ENCODE measurements around the gene RHBDF1. TPM values are rescaled to one million over a fixed set of nuclear protein-coding genes. Genes with fewer than 3 reads are reported as not detected.
A peak's percentile ranks its signal among the peaks of the same experiment; 100 is the strongest.

RHBDF1 gene
- total RNA-seq = 86.9 TPM

- no peak for DNase-seq (ENCODE audit: extremely low spot score in 2 of 2)
- peak in 1 of 2 donors; percentile 35 for TF ChIP-seq POLR2AphosphoS5 (IDR thresholded peaks at IDR 0.05; ENCODE audit: insufficient read depth in 1 of 2, low read depth in 1 of 2)
- no peak for TF ChIP-seq CTCF (IDR thresholded peaks at IDR 0.05)
- peak in 1 of 2 donors; percentile 52 for TF ChIP-seq POLR2A (IDR thresholded peaks at IDR 0.05)
- intact Hi-C loops (cut with DNase I) = no loop called here
- Histone ChIP-seq H3K27me3 (no peaks in the 10 kb centered on the region), H3K4me1 (peaks cover 89% of the 10 kb centered on the region), H3K36me3 (no peaks in the 10 kb centered on the region), H3K9me3 (no peaks in the 10 kb centered on the region), H3K27ac (peak within 1 kb of the TSS; percentile 92), H3K4me3 (peak within 1 kb of the TSS; percentile 73 to 81)
Observed at GRCh38 chr16:72561-73548, at the start of gene RHBDF1. Gene RHBDF1 (minus strand): TSS chr16:72631. CDS start chr16:65015, 7,616 bp downstream.

DNA sequence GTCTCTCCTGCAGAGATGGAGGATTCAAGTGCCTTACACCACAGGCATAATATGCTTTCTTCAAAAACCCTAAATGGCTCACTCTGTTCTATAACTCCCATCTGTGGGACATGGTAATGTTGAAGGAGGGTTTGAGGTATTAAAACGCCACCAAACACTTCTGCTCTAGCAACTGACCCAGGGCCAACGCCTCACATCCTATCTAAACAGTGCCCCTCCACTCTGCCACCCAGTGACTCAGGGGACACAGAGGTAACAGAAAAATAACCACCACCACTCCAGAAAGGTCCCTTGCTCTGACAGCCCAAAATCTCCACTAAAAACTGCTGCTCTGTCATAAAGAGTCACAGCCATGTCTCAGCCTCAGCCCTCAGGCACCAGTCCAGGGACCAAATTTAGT is 48.3 kb upstream of the RHBDF1 start:
- DNase-seq (ENCODE audit: extremely low spot score in 2 of 2) = no peak
- no peaks in the 10 kb centered on the region for H3K9me3 ChIP-seq
- no peak overlapping the region for H3K4me3 ChIP-seq
- no peak overlapping the region for H3K27ac ChIP-seq
- TF ChIP-seq POLR2AphosphoS5 (IDR thresholded peaks at IDR 0.05; ENCODE audit: insufficient read depth in 1 of 2, low read depth in 1 of 2) (no peak), POLR2A (IDR thresholded peaks at IDR 0.05) (no peak), CTCF (IDR thresholded peaks at IDR 0.05) (no peak)
- peaks cover 3% of the 10 kb centered on the region for H3K4me1 ChIP-seq
- no peaks in the 10 kb centered on the region for H3K27me3 ChIP-seq
- peaks cover 0 to 12% of the 10 kb centered on the region in 2 donors for H3K36me3 ChIP-seq
- intact Hi-C loops (cut with DNase I) = no loop called here

GRCh38 chr16:119835-120491 is 47.5 kb upstream of the RHBDF1 start:
- no peak overlapping the region for H3K4me3 ChIP-seq
- no peaks in the 10 kb centered on the region for H3K9me3 ChIP-seq
- TF ChIP-seq POLR2AphosphoS5 (IDR thresholded peaks at IDR 0.05; ENCODE audit: insufficient read depth in 1 of 2, low read depth in 1 of 2) (no peak), POLR2A (IDR thresholded peaks at IDR 0.05) (no peak), CTCF (IDR thresholded peaks at IDR 0.05) (no peak)
- H3K27me3 ChIP-seq = no peaks in the 10 kb centered on the region
- peaks cover 3% of the 10 kb centered on the region for H3K4me1 ChIP-seq
- H3K36me3 ChIP-seq = peaks cover 0 to 19% of the 10 kb centered on the region in 2 donors
- H3K27ac ChIP-seq = no peak overlapping the region
- no peak for DNase-seq (ENCODE audit: extremely low spot score in 2 of 2)
- intact Hi-C loops (cut with DNase I) = no loop called here

- TF ChIP-seq POLR2AphosphoS5 (IDR thresholded peaks at IDR 0.05; ENCODE audit: insufficient read depth in 1 of 2, low read depth in 1 of 2) = no peak
- no peak for TF ChIP-seq CTCF (IDR thresholded peaks at IDR 0.05)
- no peak for TF ChIP-seq POLR2A (IDR thresholded peaks at IDR 0.05)
- no peak overlapping the region for H3K27ac ChIP-seq
- intact Hi-C loops (cut with DNase I) = no loop called here
- no peaks in the 10 kb centered on the region for H3K9me3 ChIP-seq
- DNase-seq (ENCODE audit: extremely low spot score in 2 of 2) = no peak
- no peak overlapping the region for H3K4me3 ChIP-seq
- H3K36me3 ChIP-seq = peaks cover 0 to 19% of the 10 kb centered on the region in 2 donors
- H3K4me1 ChIP-seq = peaks cover 3% of the 10 kb centered on the region
- no peaks in the 10 kb centered on the region for H3K27me3 ChIP-seq
Observed at GRCh38 chr16:119295-119694, 46.9 kb upstream of the RHBDF1 start.
